ENCODE measurements around the gene DMD.
"Not testable (repeated sequence)": the region's sequence is repeated elsewhere in the genome, so short reads cannot be mapped to it uniquely, and the experiment has no call there.

Gene DMD

GRCh38 chrX:33149580-33149979 is 61.8 kb downstream of the DMD start:
- DNase-seq = no peak

- DNase-seq = no peak
Measured at GRCh38 chrX:33149085-33149484, 62.3 kb downstream of the DMD start.

- no peak for DNase-seq
Measured at GRCh38 chrX:33142331-33142730, 69.0 kb downstream of the DMD start.

- no peak for DNase-seq
Measured at GRCh38 chrX:33138677-33139249, 72.6 kb downstream of the DMD start.

GRCh38 chrX:33134164-33134563 is 77.2 kb downstream of the DMD start:
- no peak for DNase-seq

GRCh38 chrX:33133320-33133719 is 78.0 kb downstream of the DMD start:
- no peak for DNase-seq

GRCh38 chrX:33132569-33132968 is 78.8 kb downstream of the DMD start:
- no peak for DNase-seq

GRCh38 chrX:33129607-33130006 is 81.7 kb downstream of the DMD start:
- DNase-seq = no peak

- no peak for DNase-seq
Measured at GRCh38 chrX:33128048-33128805, 83.1 kb downstream of the DMD start.

- no peak for DNase-seq
Measured at GRCh38 chrX:33126469-33126868, 84.9 kb downstream of the DMD start.

- DNase-seq = no peak
Measured at GRCh38 chrX:33109858-33110257, 101.5 kb downstream of the DMD start.

- no peak for DNase-seq
Measured at GRCh38 chrX:33106737-33107136, 104.6 kb downstream of the DMD start.

GRCh38 chrX:33095079-33095478 is 116.3 kb downstream of the DMD start:
- DNase-seq = no peak

GRCh38 chrX:33087411-33087810 is 123.9 kb downstream of the DMD start:
- no peak for DNase-seq

GRCh38 chrX:33086886-33087285 is 124.5 kb downstream of the DMD start:
- DNase-seq = no peak

- DNase-seq = no peak
Measured at GRCh38 chrX:33082371-33082770, 129.0 kb downstream of the DMD start.

- no peak for DNase-seq
Measured at GRCh38 chrX:33078273-33078672, 133.1 kb downstream of the DMD start.

- DNase-seq = not testable (repeated sequence)
Measured at GRCh38 chrX:33073660-33074059, 137.7 kb downstream of the DMD start.

GRCh38 chrX:33065415-33065814 is 145.9 kb downstream of the DMD start:
- no peak for DNase-seq

- DNase-seq = no peak
Measured at GRCh38 chrX:33062041-33062440, 149.3 kb downstream of the DMD start.

- peak; percentile 8 for DNase-seq
Measured at GRCh38 chrX:33053001-33053400, 158.3 kb downstream of the DMD start.

GRCh38 chrX:33045882-33046281 is 165.5 kb downstream of the DMD start:
- DNase-seq = no peak

- no peak for DNase-seq
Measured at GRCh38 chrX:33045245-33045644, 166.1 kb downstream of the DMD start.

GRCh38 chrX:33041141-33041540 is 170.2 kb downstream of the DMD start:
- no peak for DNase-seq

GRCh38 chrX:33032700-33033099 is 178.6 kb downstream of the DMD start:
- no peak for DNase-seq
